ENCODE data around the gene TAPT1.

- TF ChIP-seq RAD21 (conservative IDR thresholded peaks at IDR 0.05 in 1 of 2, IDR thresholded peaks at IDR 0.05 in 1 of 2): no peak
- TF ChIP-seq MAFK (IDR thresholded peaks at IDR 0.05; ENCODE audit: partially characterized antibody): no peak
- TF ChIP-seq POLR2A (IDR thresholded peaks at IDR 0.05; ENCODE audit: low read length): no peak
- no peak for TF ChIP-seq CTCF (IDR thresholded peaks at IDR 0.05)
- no peak for TF ChIP-seq CHD2 (IDR thresholded peaks at IDR 0.05; ENCODE audit: low read length, partially characterized antibody)
- TF ChIP-seq FOSL2 (IDR thresholded peaks at IDR 0.05): no peak
- no peak for TF ChIP-seq FOSL2 (CRISPR knock-in tag; IDR thresholded peaks at IDR 0.05)
- TF ChIP-seq, protein P1, sequence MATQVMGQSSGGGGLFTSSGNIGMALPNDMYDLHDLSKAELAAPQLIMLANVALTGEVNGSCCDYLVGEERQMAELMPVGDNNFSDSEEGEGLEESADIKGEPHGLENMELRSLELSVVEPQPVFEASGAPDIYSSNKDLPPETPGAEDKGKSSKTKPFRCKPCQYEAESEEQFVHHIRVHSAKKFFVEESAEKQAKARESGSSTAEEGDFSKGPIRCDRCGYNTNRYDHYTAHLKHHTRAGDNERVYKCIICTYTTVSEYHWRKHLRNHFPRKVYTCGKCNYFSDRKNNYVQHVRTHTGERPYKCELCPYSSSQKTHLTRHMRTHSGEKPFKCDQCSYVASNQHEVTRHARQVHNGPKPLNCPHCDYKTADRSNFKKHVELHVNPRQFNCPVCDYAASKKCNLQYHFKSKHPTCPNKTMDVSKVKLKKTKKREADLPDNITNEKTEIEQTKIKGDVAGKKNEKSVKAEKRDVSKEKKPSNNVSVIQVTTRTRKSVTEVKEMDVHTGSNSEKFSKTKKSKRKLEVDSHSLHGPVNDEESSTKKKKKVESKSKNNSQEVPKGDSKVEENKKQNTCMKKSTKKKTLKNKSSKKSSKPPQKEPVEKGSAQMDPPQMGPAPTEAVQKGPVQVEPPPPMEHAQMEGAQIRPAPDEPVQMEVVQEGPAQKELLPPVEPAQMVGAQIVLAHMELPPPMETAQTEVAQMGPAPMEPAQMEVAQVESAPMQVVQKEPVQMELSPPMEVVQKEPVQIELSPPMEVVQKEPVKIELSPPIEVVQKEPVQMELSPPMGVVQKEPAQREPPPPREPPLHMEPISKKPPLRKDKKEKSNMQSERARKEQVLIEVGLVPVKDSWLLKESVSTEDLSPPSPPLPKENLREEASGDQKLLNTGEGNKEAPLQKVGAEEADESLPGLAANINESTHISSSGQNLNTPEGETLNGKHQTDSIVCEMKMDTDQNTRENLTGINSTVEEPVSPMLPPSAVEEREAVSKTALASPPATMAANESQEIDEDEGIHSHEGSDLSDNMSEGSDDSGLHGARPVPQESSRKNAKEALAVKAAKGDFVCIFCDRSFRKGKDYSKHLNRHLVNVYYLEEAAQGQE (IDR thresholded peaks at IDR 0.05): no peak
- no peak for TF ChIP-seq RFX5 (IDR thresholded peaks at IDR 0.05)
Observed at GRCh38 chr4:16269240-16269639, 43.0 kb upstream of the TAPT1 start.

All from A549 (cell line).